DMS79 (cell line): ENCODE data around the gene SLC38A3.

ENCODE experiments used
- DNase-seq: peaks from one replicate; lab custom pipeline; 2025; lab: John Stamatoyannopoulos, UW

SLC38A3 gene

GRCh38 chr3:50169232-50169832, 35.7 kb upstream of the SLC38A3 start:
- no peak for DNase-seq

- no peak for DNase-seq
Observed at GRCh38 chr3:50169858-50170257, 35.2 kb upstream of the SLC38A3 start.

- no peak for DNase-seq
Observed at GRCh38 chr3:50170689-50171088, 34.4 kb upstream of the SLC38A3 start.

GRCh38 chr3:50171540-50172301, 33.4 kb upstream of the SLC38A3 start:
- DNase-seq: no peak

- no peak for DNase-seq
Observed at GRCh38 chr3:50172626-50173220, 32.3 kb upstream of the SLC38A3 start.

GRCh38 chr3:50173685-50174516, 31.2 kb upstream of the SLC38A3 start:
- no peak for DNase-seq

GRCh38 chr3:50174517-50174895, 30.6 kb upstream of the SLC38A3 start:
- no peak for DNase-seq

- no peak for DNase-seq
Observed at GRCh38 chr3:50174947-50175524, 30.0 kb upstream of the SLC38A3 start.

GRCh38 chr3:50177346-50177745, 27.7 kb upstream of the SLC38A3 start:
- no peak for DNase-seq

GRCh38 chr3:50179710-50180109, 25.4 kb upstream of the SLC38A3 start:
- no peak for DNase-seq

GRCh38 chr3:50181985-50182384, 23.1 kb upstream of the SLC38A3 start:
- DNase-seq: no peak

- no peak for DNase-seq
Observed at GRCh38 chr3:50182533-50183099, 22.5 kb upstream of the SLC38A3 start.

GRCh38 chr3:50183755-50184154, 21.3 kb upstream of the SLC38A3 start:
- no peak for DNase-seq

- no peak for DNase-seq
Observed at GRCh38 chr3:50184242-50184978, 20.7 kb upstream of the SLC38A3 start.

- no peak for DNase-seq
Observed at GRCh38 chr3:50185230-50185629, 19.8 kb upstream of the SLC38A3 start.

- DNase-seq: no peak
Observed at GRCh38 chr3:50186096-50186495, 19.0 kb upstream of the SLC38A3 start.

GRCh38 chr3:50187750-50188149, 17.3 kb upstream of the SLC38A3 start:
- DNase-seq: no peak

GRCh38 chr3:50189274-50189673, 15.8 kb upstream of the SLC38A3 start:
- DNase-seq: peak; percentile 14

GRCh38 chr3:50189989-50190388, 15.1 kb upstream of the SLC38A3 start:
- no peak for DNase-seq

GRCh38 chr3:50190936-50191660, 14.0 kb upstream of the SLC38A3 start, which contains the start of gene GNAT1:
GNAT1 (plus strand) TSS chr3:50191610; CDS start chr3:50191726, 116 bp downstream.
- no peak for DNase-seq
